Peyer's patch (tissue), 4 donors: ENCODE data around the gene LTBP1. TPM values are rescaled to one million over a fixed set of nuclear protein-coding genes. Genes with fewer than 3 reads are reported as not detected.

Source experiments
- DNase-seq, 3 donors: peaks; one replicate each; pipeline ENCODE4 v3.0.0-alpha.2; 2017 to 2019
- H3K27ac ChIP-seq, 4 donors: fragments of 200-600 bp; sonication (generic); one replicate each; pipeline ENCODE4 v1.5.1; 2016 to 2019
- H3K27me3 ChIP-seq, 2 donors: fragments of 200-600 bp; sonication (generic); one replicate each; pipeline ENCODE4 v1.5.1; 2019
- H3K36me3 ChIP-seq, 3 donors: fragments of 200-600 bp; sonication (generic); one replicate each; pipeline ENCODE4 v1.5.1; 2016 to 2019
- H3K4me1 ChIP-seq, 4 donors: fragments of 200-600 bp; sonication (generic); one replicate each; pipeline ENCODE4 v1.5.1; 2016 to 2019
- H3K4me3 ChIP-seq, 4 donors: fragments of 200-600 bp; sonication (generic); 1 replicate in 3 of 4; 2 replicates in 1 of 4; pipeline ENCODE4 v1.5.1; 2016 to 2019; ENCODE audit warnings: mild to moderate bottlenecking in 1 of 4
- H3K9me3 ChIP-seq, 4 donors: fragments of 200-600 bp; sonication (generic); one replicate each; pipeline ENCODE4 v1.5.1; 2016 to 2019; ENCODE audit warnings: mild to moderate bottlenecking in 1 of 4
- POLR2A ChIP-seq, 2 donors: fragments of 450-650 bp; IDR thresholded peaks; one replicate each; pipeline ENCODE4 v1.5.1; 2017; ENCODE audit warnings: antibody characterized with exemption in 2 of 2, mild to moderate bottlenecking in 2 of 2, moderate library complexity in 2 of 2
- total RNA-seq, 4 donors: library from RNA; depleted of rRNA; stranded (reverse); fragments of >200 nt; gene quantifications; one replicate each; pipeline ENCODE4 v1.1.0, GENCODE V29; 2016
- TF ChIP-seq, protein P1 (sequence below), 6 experiments: fragments of 450-650 bp in 4 of 6; fragments of 200-600 bp in 2 of 6; sonication (generic) in 1 of 6; IDR thresholded peaks; one replicate each; pipeline ENCODE4 v1.5.1; 2017 to 2019; ENCODE audit warnings: antibody characterized with exemption in 6 of 6, mild to moderate bottlenecking in 3 of 6, moderate library complexity in 1 of 6

The LTBP1 gene
- total RNA-seq, 4 donors from 2014 or later, result 8.6 to 23.1 (median 13.1) TPM

- no peak overlapping the region for H3K27ac ChIP-seq
- no peak for TF ChIP-seq POLR2A (IDR thresholded peaks at IDR 0.05)
- peaks cover 0 to 3% (median 0%) of the 10 kb centered on the region in 4 donors for H3K9me3 ChIP-seq
- no peaks in the 10 kb centered on the region for H3K27me3 ChIP-seq
- H3K4me1 ChIP-seq, result peaks cover 0 to 10% (median 1%) of the 10 kb centered on the region in 4 donors
- no peak for DNase-seq
- no peaks in the 10 kb centered on the region for H3K36me3 ChIP-seq
- H3K4me3 ChIP-seq, result no peak overlapping the region
These were observed 66.9 kb downstream of the LTBP1 start for GRCh38 chr2:33013684-33014110.

GRCh38 chr2:33014268-33014667 lies 67.5 kb downstream of the LTBP1 start:
- peak overlapping the region in 1 of 4 donors; percentile 40 for H3K27ac ChIP-seq
- DNase-seq, result no peak

GRCh38 chr2:33015421-33016142 lies 68.8 kb downstream of the LTBP1 start:
- DNase-seq, result peak in 2 of 3 donors; percentile 54 to 68
- no peaks in the 10 kb centered on the region for H3K36me3 ChIP-seq
- TF ChIP-seq, protein P1, sequence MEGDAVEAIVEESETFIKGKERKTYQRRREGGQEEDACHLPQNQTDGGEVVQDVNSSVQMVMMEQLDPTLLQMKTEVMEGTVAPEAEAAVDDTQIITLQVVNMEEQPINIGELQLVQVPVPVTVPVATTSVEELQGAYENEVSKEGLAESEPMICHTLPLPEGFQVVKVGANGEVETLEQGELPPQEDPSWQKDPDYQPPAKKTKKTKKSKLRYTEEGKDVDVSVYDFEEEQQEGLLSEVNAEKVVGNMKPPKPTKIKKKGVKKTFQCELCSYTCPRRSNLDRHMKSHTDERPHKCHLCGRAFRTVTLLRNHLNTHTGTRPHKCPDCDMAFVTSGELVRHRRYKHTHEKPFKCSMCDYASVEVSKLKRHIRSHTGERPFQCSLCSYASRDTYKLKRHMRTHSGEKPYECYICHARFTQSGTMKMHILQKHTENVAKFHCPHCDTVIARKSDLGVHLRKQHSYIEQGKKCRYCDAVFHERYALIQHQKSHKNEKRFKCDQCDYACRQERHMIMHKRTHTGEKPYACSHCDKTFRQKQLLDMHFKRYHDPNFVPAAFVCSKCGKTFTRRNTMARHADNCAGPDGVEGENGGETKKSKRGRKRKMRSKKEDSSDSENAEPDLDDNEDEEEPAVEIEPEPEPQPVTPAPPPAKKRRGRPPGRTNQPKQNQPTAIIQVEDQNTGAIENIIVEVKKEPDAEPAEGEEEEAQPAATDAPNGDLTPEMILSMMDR (IDR thresholded peaks at IDR 0.05), result no peak
- TF ChIP-seq POLR2A (IDR thresholded peaks at IDR 0.05), result no peak
- no peaks in the 10 kb centered on the region for H3K27me3 ChIP-seq
- peak overlapping the region in 3 of 4 donors; percentile 58 to 86 (median 66) for H3K27ac ChIP-seq
- peaks cover 0 to 3% (median 0%) of the 10 kb centered on the region in 4 donors for H3K9me3 ChIP-seq
- H3K4me3 ChIP-seq, result no peak overlapping the region
- peaks cover 0 to 10% (median 1%) of the 10 kb centered on the region in 4 donors for H3K4me1 ChIP-seq

More at GRCh38 chr2:33014268-33014667, 67.5 kb downstream of the LTBP1 start:
- H3K4me1 ChIP-seq, result peaks cover 0 to 10% (median 1%) of the 10 kb centered on the region in 4 donors
- no peaks in the 10 kb centered on the region for H3K27me3 ChIP-seq
- no peaks in the 10 kb centered on the region for H3K36me3 ChIP-seq
- no peak overlapping the region for H3K4me3 ChIP-seq
- TF ChIP-seq, protein P1 (IDR thresholded peaks at IDR 0.05), result no peak
- TF ChIP-seq POLR2A (IDR thresholded peaks at IDR 0.05), result no peak
- peaks cover 0 to 3% (median 0%) of the 10 kb centered on the region in 4 donors for H3K9me3 ChIP-seq

GRCh38 chr2:33018271-33018670 lies 71.5 kb downstream of the LTBP1 start:
- H3K9me3 ChIP-seq, result peaks cover 0 to 3% (median 0%) of the 10 kb centered on the region in 4 donors
- H3K36me3 ChIP-seq, result no peaks in the 10 kb centered on the region
- no peak overlapping the region for H3K4me3 ChIP-seq
- no peak for TF ChIP-seq POLR2A (IDR thresholded peaks at IDR 0.05)
- TF ChIP-seq, protein P1 (IDR thresholded peaks at IDR 0.05), result no peak
- no peak for DNase-seq
- H3K27me3 ChIP-seq, result no peaks in the 10 kb centered on the region
- no peak overlapping the region for H3K27ac ChIP-seq
- H3K4me1 ChIP-seq, result peaks cover 0 to 10% (median 1%) of the 10 kb centered on the region in 4 donors

GRCh38 chr2:33019796-33020195 lies 73.0 kb downstream of the LTBP1 start:
- H3K9me3 ChIP-seq, result peaks cover 0 to 3% (median 0%) of the 10 kb centered on the region in 4 donors

DNA sequence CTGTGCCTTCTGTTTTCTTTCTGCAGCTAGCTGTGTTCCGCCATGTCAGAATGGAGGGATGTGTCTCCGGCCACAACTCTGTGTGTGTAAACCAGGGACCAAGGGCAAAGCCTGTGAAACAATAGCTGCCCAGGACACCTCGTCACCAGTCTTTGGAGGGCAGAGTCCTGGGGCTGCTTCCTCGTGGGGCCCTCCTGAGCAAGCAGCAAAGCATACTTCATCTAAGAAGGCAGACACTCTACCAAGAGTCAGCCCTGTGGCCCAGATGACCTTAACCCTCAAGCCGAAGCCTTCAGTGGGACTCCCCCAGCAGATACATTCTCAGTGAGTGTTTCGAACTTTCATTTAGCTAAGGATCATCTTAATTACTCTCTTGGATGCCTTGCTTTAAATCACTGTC lies 74.1 kb downstream of the LTBP1 start:
- no peak for DNase-seq
- H3K27me3 ChIP-seq, result no peaks in the 10 kb centered on the region
- no peaks in the 10 kb centered on the region for H3K9me3 ChIP-seq
- TF ChIP-seq, protein P1 (IDR thresholded peaks at IDR 0.05), result no peak
- TF ChIP-seq POLR2A (IDR thresholded peaks at IDR 0.05), result no peak
- H3K4me3 ChIP-seq, result no peak overlapping the region
- H3K27ac ChIP-seq, result no peak overlapping the region
- H3K4me1 ChIP-seq, result peaks cover 0 to 3% (median 0%) of the 10 kb centered on the region in 4 donors
- no peaks in the 10 kb centered on the region for H3K36me3 ChIP-seq

More at GRCh38 chr2:33019796-33020195, 73.0 kb downstream of the LTBP1 start:
- TF ChIP-seq, protein P1 (IDR thresholded peaks at IDR 0.05), result no peak
- H3K4me3 ChIP-seq, result no peak overlapping the region
- no peak for DNase-seq
- H3K27ac ChIP-seq, result no peak overlapping the region
- no peaks in the 10 kb centered on the region for H3K27me3 ChIP-seq
- peaks cover 0 to 8% (median 0%) of the 10 kb centered on the region in 4 donors for H3K4me1 ChIP-seq
- H3K36me3 ChIP-seq, result no peaks in the 10 kb centered on the region
